GM23338 (cell line): ENCODE results near the gene RHO. TPM values are rescaled to one million over a fixed set of nuclear protein-coding genes. Genes with fewer than 3 reads are reported as not detected.
"Not testable (repeated sequence)": the region's sequence is repeated elsewhere in the genome, so short reads cannot be mapped to it uniquely, and the experiment has no call there.

ENCODE experiments used
- ATAC-seq: fragments of 200-7000 bp; cut with Tn5 transposase; 3 replicates; pipeline ENCODE4 v1.9.1; 2020
- DNase-seq: peaks from one replicate; pipeline ENCODE4 v3.0.0-alpha.2; 2015; ENCODE audit warnings: low spot score
- H2AFZ ChIP-seq: fragments of 200-600 bp; sonication (generic); 2 replicates; pipeline ENCODE4 v1.8.0; 2016; ENCODE audit warnings: antibody characterized with exemption, mild to moderate bottlenecking, moderate library complexity
- H3F3A ChIP-seq: fragments of 200-600 bp; sonication (generic); replicated peaks from 2 replicates; pipeline ENCODE4 v1.8.0; 2017; ENCODE audit warnings: antibody characterized with exemption, mixed run types, low read depth
- H3K27ac ChIP-seq: fragments of 200-600 bp; sonication (generic); 2 replicates; pipeline ENCODE4 v1.6.1; 2016; ENCODE audit warnings: low read depth
- H3K27me3 ChIP-seq: fragments of 200-600 bp; sonication (generic); 2 replicates; pipeline ENCODE4 v1.8.0; 2016; ENCODE audit warnings: mild to moderate bottlenecking, mixed run types, moderate library complexity; ENCODE audit not compliant: insufficient read depth
- H3K36me3 ChIP-seq: fragments of 200-600 bp; sonication (generic); 2 replicates; pipeline ENCODE4 v1.8.0; 2016; ENCODE audit warnings: mild to moderate bottlenecking; ENCODE audit not compliant: insufficient read depth
- H3K4me1 ChIP-seq: fragments of 200-600 bp; sonication (generic); 2 replicates; pipeline ENCODE4 v1.8.0; 2016; ENCODE audit warnings: mild to moderate bottlenecking, moderate library complexity; ENCODE audit not compliant: insufficient read depth
- H3K4me2 ChIP-seq: fragments of 200-600 bp; sonication (generic); 2 replicates; pipeline ENCODE4 v1.7.1; 2017; ENCODE audit warnings: mixed run types
- H3K4me3 ChIP-seq: fragments of 200-600 bp; sonication (generic); 2 replicates; pipeline ENCODE4 v1.6.1; 2016; ENCODE audit warnings: mixed run types
- H3K79me2 ChIP-seq: fragments of 200-600 bp; sonication (generic); replicated peaks from 2 replicates; pipeline ENCODE4 v1.8.0; 2017; ENCODE audit warnings: mild to moderate bottlenecking; ENCODE audit not compliant: insufficient read depth
- H3K9me2 ChIP-seq: fragments of 200-600 bp; sonication (generic); 2 replicates; pipeline ENCODE4 v1.8.0; 2017; ENCODE audit not compliant: insufficient read depth
- H4K20me1 ChIP-seq: fragments of 200-600 bp; sonication (generic); replicated peaks from 2 replicates; pipeline ENCODE4 v1.8.0; 2017; ENCODE audit warnings: mild to moderate bottlenecking; ENCODE audit not compliant: insufficient read depth
- H3K27ac Mint-ChIP-seq: 2 replicates; pipeline ENCODE4 v1.8.0; 2020; ENCODE audit warnings: inconsistent platforms, mild to moderate bottlenecking, moderate library complexity, mixed read lengths
- H3K27me3 Mint-ChIP-seq: 3 replicates; pipeline ENCODE4 v1.8.0; 2022; ENCODE audit warnings: low read depth, mild to moderate bottlenecking, moderate library complexity, mixed read lengths, inconsistent platforms; ENCODE audit not compliant: insufficient read depth, poor library complexity
- H3K36me3 Mint-ChIP-seq: 3 replicates; pipeline ENCODE4 v1.8.0; 2021; ENCODE audit warnings: low read depth, mild to moderate bottlenecking, inconsistent platforms, moderate library complexity, mixed read lengths
- H3K4me1 Mint-ChIP-seq: 3 replicates; pipeline ENCODE4 v1.8.0; 2020; ENCODE audit warnings: mild to moderate bottlenecking, inconsistent platforms, mixed read lengths
- H3K4me3 Mint-ChIP-seq: 3 replicates; pipeline ENCODE4 v1.8.0; 2021; ENCODE audit warnings: moderate library complexity, mild to moderate bottlenecking, inconsistent platforms, mixed read lengths
- H3K9me3 Mint-ChIP-seq: 3 replicates; pipeline ENCODE4 v1.8.0; 2020; ENCODE audit warnings: moderate library complexity, mild to moderate bottlenecking, inconsistent platforms, mixed read lengths
- CREB1 ChIP-seq: fragments of 250-450 bp; sonication (Bioruptor Pico); IDR thresholded peaks from 2 replicates; pipeline ENCODE4 v1.5.0; 2020; ENCODE audit warnings: low read depth, mild to moderate bottlenecking, moderate library complexity
- CTCF ChIP-seq, 2 experiments: fragments of 200-600 bp in 1 of 2; sonication (generic) in 1 of 2; conservative IDR thresholded peaks; 2 replicates each; pipeline versions ENCODE4 v1.5.1 to v1.6.1; 2016 to 2017; ENCODE audit warnings: antibody characterized with exemption in 2 of 2, low read depth in 2 of 2, mild to moderate bottlenecking in 2 of 2, moderate library complexity in 1 of 2
- ETS1 ChIP-seq: IDR thresholded peaks from 2 replicates; pipeline ENCODE4 v1.6.1; 2016; ENCODE audit warnings: antibody characterized with exemption
- EZH2 ChIP-seq: fragments of 200-600 bp; sonication (generic); IDR thresholded peaks from one replicate; pipeline ENCODE4 v1.8.0; 2017; ENCODE audit warnings: antibody characterized with exemption, mild to moderate bottlenecking, low read depth; ENCODE audit not compliant: unreplicated experiment
- EZH2phosphoT487 ChIP-seq: fragments of 200-600 bp; sonication (generic); IDR thresholded peaks from one replicate; pipeline ENCODE4 v1.8.1; 2018; ENCODE audit warnings: antibody characterized with exemption; ENCODE audit not compliant: unreplicated experiment
- NANOG ChIP-seq: IDR thresholded peaks from 2 replicates; pipeline ENCODE4 v1.6.1; 2016; ENCODE audit warnings: antibody characterized with exemption, borderline replicate concordance
- POLR2AphosphoS5 ChIP-seq: IDR thresholded peaks from 2 replicates; pipeline ENCODE4 v1.6.1; 2016; ENCODE audit warnings: antibody characterized with exemption, low read depth
- REST ChIP-seq: IDR thresholded peaks from one replicate; pipeline ENCODE4 v1.6.1; 2018; ENCODE audit warnings: antibody characterized with exemption; ENCODE audit not compliant: unreplicated experiment
- ZNF114 ChIP-seq: fragments of 250-450 bp; sonication (Bioruptor Pico); IDR thresholded peaks from 2 replicates; pipeline ENCODE4 v1.5.0; 2020; ENCODE audit warnings: mild to moderate bottlenecking, moderate library complexity
- polyA plus RNA-seq: library from polyadenylated mRNA; unstranded; fragments of >200 nt; fragmentation: Nextera tagmentation; extraction: Ambion mirVana; gene quantifications from 2 replicates; pipeline ENCODE4 v1.2.1, GENCODE V29; 2016
- total RNA-seq: library from RNA; depleted of rRNA; stranded (reverse); fragments of >200 nt; shearing (Covaris generic); gene quantifications from 2 replicates; pipeline ENCODE4 v1.2.3, GENCODE V29; 2014

The RHO gene
- total and polyA plus RNA-seq, 2 experiments from 2014 or later = not detected

GRCh38 chr3:129481225-129481765 lies 47.1 kb upstream of the RHO start:
- not testable (repeated sequence) for H3K27me3 Mint-ChIP-seq, H3K27ac Mint-ChIP-seq, H3F3A ChIP-seq, H3K4me3 Mint-ChIP-seq, DNase-seq, ATAC-seq, H3K4me2 ChIP-seq, H3K4me3 ChIP-seq, H3K79me2 ChIP-seq, H2AFZ ChIP-seq, H3K27me3 ChIP-seq, H3K9me3 Mint-ChIP-seq, H4K20me1 ChIP-seq, H3K9me2 ChIP-seq, H3K27ac ChIP-seq, H3K36me3 ChIP-seq, H3K4me1 ChIP-seq
- peaks cover 39% of the 10 kb centered on the region for H3K4me1 Mint-ChIP-seq
- peaks cover 25% of the 10 kb centered on the region; the same call in 2 of the 3 replicates for H3K36me3 Mint-ChIP-seq

GRCh38 chr3:129481766-129482332 lies 46.6 kb upstream of the RHO start:
- H3K79me2 ChIP-seq = no peaks in the 10 kb centered on the region
- H3K4me3 ChIP-seq = no peak overlapping the region
- no peak overlapping the region for H3K4me3 Mint-ChIP-seq
- no peaks in the 10 kb centered on the region for H3K9me2 ChIP-seq
- no peak overlapping the region; the same call in 1 of the 2 replicates for H3K27ac Mint-ChIP-seq
- no peaks in the 10 kb centered on the region for H3F3A ChIP-seq
- H3K9me3 Mint-ChIP-seq = no peaks in the 10 kb centered on the region
- H2AFZ ChIP-seq = no peak overlapping the region
- TF ChIP-seq CREB1 (CRISPR knock-in tag) = no peak
- TF ChIP-seq ZNF114 (CRISPR knock-in tag) = no peak
- no peak for TF ChIP-seq POLR2AphosphoS5
- no peak for TF ChIP-seq NANOG
- no peak for TF ChIP-seq EZH2phosphoT487
- TF ChIP-seq EZH2 = no peak
- no peak overlapping the region for H3K4me2 ChIP-seq
- H3K27me3 ChIP-seq = no peaks in the 10 kb centered on the region
- DNase-seq = peak; percentile 14
- peak; percentile 9; the same call in 1 of the 3 replicates for ATAC-seq
- H4K20me1 ChIP-seq = no peaks in the 10 kb centered on the region
- H3K36me3 ChIP-seq = peaks cover 3% of the 10 kb centered on the region; the same call in 1 of the 2 replicates
- peaks cover 45% of the 10 kb centered on the region for H3K4me1 Mint-ChIP-seq
- H3K27me3 Mint-ChIP-seq = peaks cover 6% of the 10 kb centered on the region
- no peak overlapping the region for H3K27ac ChIP-seq
- H3K36me3 Mint-ChIP-seq = peaks cover 21% of the 10 kb centered on the region; the same call in 2 of the 3 replicates
- peaks cover 10% of the 10 kb centered on the region for H3K4me1 ChIP-seq

- no peak overlapping the region for H3K4me2 ChIP-seq
- peaks cover 53% of the 10 kb centered on the region for H3K4me1 Mint-ChIP-seq
- H2AFZ ChIP-seq = no peak overlapping the region
- H3K9me2 ChIP-seq = no peaks in the 10 kb centered on the region
- H3K4me3 ChIP-seq = no peak overlapping the region
- H3K27ac Mint-ChIP-seq = peak overlapping the region; percentile 57; the same call in 1 of the 2 replicates
- peaks cover 14% of the 10 kb centered on the region for H3K4me1 ChIP-seq
- no peaks in the 10 kb centered on the region for H3K27me3 ChIP-seq
- DNase-seq = peak; percentile 67
- peaks cover 17% of the 10 kb centered on the region; the same call in 2 of the 3 replicates for H3K36me3 Mint-ChIP-seq
- H3F3A ChIP-seq = no peaks in the 10 kb centered on the region
- H3K27ac ChIP-seq = no peak overlapping the region
- peaks cover 7% of the 10 kb centered on the region for H3K27me3 Mint-ChIP-seq
- TF ChIP-seq CTCF (conservative IDR thresholded peaks at IDR 0.05; ENCODE audit: low read depth in 2 of 2) (peak; percentile 44 to 72), POLR2AphosphoS5 (no peak), ETS1 (no peak), REST (no peak)
- no peak overlapping the region for H3K4me3 Mint-ChIP-seq
- ATAC-seq = peak; percentile 70
- no peaks in the 10 kb centered on the region for H4K20me1 ChIP-seq
- no peaks in the 10 kb centered on the region for H3K9me3 Mint-ChIP-seq
- H3K79me2 ChIP-seq = no peaks in the 10 kb centered on the region
- H3K36me3 ChIP-seq = peaks cover 3% of the 10 kb centered on the region; the same call in 1 of the 2 replicates
Observed at GRCh38 chr3:129482721-129483120, 45.7 kb upstream of the RHO start.
